Posterior vena cava (tissue), 2 donors: Measurements from ENCODE around the gene FAM240B. TPM values are rescaled to one million over a fixed set of nuclear protein-coding genes. Genes with fewer than 3 reads are reported as not detected.

ENCODE experiments used
- DNase-seq: peaks from one replicate; pipeline ENCODE4 v3.0.0-alpha.2; 2020; ENCODE audit warnings: low spot score
- intact Hi-C, 2 donors: fragments of 100-400 bp; cut with DNase I; formaldehyde crosslinking; loops; one replicate each; pipeline versions ENCODE4 v1.14.1 to v1.14.2; 2022 to 2023
- total RNA-seq, 2 donors: library from RNA; stranded (reverse); fragmentation: NEBNext Ultra II Directional; extraction: Animal tissue kit (Norgen Biotek cat#: 25700); gene quantifications; one replicate each; pipeline ENCODE4 v1.2.1, GENCODE V29; 2021
- donor health status: DM: yes; HTN: yes; CAD: no.
- donor health status: DM: yes; HTN: yes; CAD: no.

The FAM240B gene
- total RNA-seq, 2 donors from 2014 or later = not detected

GRCh38 chr9:38675831-38676230 is 44.1 kb downstream of the FAM240B start:
- no peak for DNase-seq
- intact Hi-C loops = no loop called here

GRCh38 chr9:38675211-38675610 is 44.7 kb downstream of the FAM240B start:
- intact Hi-C loops = no loop called here
- no peak for DNase-seq

GRCh38 chr9:38673399-38674193 is 46.3 kb downstream of the FAM240B start:
- intact Hi-C loops = no loop called here
- DNase-seq = no peak

DNA sequence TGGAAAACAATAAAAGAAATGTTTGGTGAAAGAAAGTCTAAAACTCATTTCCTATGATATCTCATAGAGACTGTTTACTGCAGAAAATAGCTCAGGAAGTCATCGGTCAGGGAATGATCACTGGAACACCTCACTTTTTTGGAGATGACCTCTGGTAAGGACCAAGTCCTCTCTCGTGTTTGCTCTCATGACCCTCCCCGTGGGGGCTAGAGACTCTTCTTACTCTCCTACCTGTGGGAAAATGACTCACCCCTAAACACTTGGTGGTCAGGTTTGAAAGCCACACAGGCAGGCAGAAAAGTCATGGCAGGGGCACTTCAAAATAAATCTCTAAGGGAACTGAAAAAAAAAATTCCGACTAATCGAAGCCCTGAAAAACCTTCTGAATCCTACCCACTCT is 48.2 kb downstream of the FAM240B start:
- intact Hi-C loops = no loop called here
- DNase-seq = no peak

- intact Hi-C loops = no loop called here
- no peak for DNase-seq
These were observed 48.6 kb downstream of the FAM240B start for GRCh38 chr9:38671372-38671731.

GRCh38 chr9:38670542-38671371 is 49.2 kb downstream of the FAM240B start:
- DNase-seq = no peak
- intact Hi-C loops = no loop called here

GRCh38 chr9:38668791-38669466 is 51.0 kb downstream of the FAM240B start:
- intact Hi-C loops = no loop called here
- no peak for DNase-seq

DNA sequence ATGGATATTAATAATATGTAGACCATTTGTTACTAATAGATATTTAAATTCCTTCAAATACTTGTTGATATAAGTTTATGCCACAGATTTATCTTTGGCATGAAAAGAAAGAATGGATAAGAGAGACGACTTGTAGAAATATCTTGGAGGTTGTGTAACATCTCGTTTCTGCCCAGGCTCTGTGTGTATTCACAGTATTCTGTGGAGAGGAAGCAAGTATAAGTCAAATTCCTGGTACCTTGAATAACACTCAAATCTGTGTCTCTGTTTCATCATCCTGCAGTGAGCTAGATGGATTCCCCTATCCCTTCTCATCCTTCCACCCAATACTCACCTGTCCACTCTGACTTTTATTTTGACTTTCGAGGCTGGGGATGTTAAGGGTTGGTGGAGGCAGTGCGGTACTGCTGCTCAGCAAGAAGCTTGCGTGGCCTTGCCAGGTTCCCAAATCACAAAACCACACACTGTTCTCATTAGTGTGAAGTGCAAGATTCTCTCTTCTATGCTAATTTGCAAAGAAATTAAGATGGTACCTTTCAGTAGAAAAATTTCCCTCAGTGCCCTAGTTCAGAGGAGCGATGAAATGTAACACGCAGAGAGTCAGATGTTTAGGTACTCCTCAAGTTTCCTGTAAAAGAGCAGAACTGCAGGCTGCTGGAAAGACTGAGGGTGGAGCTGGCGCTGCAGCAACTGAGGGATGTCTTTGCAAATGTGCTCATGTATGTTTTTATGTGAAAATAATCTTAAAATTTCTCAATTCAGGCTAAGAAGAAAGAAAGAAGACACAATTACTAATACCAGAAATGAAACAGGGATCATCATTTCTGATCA is 57.0 kb downstream of the FAM240B start:
- no peak for DNase-seq
- intact Hi-C loops = no loop called here

DNA sequence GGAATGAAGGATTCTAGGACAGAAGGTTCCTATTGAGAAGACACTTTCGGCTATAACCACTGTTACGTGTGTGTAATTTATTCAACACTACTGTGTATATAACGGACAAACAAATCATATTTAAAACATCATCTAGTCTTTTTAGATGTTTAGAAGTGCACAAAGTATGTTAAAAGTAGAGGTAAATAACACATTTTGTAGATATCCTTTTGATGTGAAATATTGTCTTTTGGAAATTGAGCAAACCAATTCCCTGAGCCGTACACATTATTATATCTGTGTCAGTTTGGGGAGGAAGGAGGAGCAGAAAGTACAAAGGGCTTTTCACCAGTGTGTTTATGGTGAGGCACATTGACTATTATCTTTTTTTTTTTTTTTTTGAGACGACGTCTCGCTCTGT is 60.4 kb downstream of the FAM240B start:
- intact Hi-C loops = no loop called here
- DNase-seq = no peak

- DNase-seq = no peak
- intact Hi-C loops = no loop called here
These were observed 63.0 kb downstream of the FAM240B start for GRCh38 chr9:38656896-38657295.

DNA sequence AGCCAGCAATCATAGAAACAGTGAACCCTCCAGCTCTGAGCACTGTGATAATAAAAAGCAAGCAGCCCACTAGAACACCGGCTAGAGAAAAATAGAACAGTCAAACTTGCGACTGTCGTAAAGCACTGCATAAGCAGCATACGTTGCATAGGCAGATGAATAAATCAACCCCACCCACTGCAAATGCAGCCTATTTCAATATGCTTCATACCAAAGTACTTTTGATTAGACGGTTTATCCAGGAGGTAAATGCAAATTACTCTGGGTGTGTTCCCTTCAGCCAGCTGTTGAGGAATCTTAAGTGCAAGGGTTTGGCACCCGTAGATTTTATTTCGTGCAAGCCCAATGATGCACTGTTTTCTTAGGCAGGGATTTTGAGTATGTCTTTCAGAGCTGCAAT is 67.4 kb downstream of the FAM240B start:
- intact Hi-C loops = no loop called here
- DNase-seq = no peak

GRCh38 chr9:38652044-38652443 is 67.9 kb downstream of the FAM240B start:
- intact Hi-C loops = no loop called here
- no peak for DNase-seq

DNA sequence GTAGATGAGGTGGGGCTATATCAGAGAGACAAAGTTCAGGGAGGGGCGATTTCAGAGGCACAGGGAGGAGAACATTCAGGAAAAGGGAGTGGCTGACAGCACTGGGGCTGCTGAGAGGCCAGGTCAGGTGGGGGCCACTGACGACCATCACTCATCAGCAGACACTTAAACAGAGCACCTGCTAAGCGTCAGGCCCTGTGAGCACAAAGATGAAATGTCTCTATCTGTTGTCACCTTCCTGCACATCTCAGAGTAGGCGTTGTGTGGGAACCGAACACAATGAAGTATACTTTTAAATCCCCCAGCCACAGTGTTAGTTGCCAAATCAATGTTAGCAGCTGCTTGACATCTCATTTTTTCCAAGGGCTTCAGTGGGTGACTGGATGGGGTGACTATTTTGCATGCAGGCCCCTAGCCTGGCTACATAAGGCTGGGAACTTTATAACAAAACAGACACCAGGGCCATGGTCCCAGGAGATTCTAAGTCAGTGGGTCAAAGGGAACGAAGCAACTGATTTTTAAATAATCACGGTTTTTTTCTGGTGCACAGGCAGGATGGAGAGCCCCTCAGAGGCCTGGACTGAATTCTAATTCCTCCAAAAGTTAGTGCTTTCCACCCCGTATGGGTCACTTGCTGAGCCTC is 68.4 kb downstream of the FAM240B start:
- DNase-seq = no peak
- intact Hi-C loops = no loop called here

DNA sequence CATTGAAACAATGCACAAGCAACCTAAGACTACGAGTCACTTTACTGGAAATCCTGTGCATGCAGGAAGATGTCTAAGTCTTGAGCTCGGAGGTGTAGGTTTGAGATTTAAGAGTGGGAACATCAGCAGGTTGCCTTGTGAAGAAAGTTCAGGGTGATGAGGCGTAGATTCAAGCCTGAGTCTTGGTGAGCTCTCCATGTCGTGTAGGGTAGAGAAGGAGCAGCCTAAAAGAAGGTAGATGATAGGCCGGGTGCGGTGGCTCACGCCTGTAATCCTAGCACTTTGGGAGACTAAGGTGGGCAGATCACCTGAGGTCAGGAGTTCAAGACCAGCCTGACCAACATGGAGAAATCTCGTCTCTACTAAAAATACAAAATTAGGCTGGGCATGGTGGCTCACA is 69.4 kb downstream of the FAM240B start:
- DNase-seq = no peak
- intact Hi-C loops = no loop called here

GRCh38 chr9:38649731-38650363 is 70.1 kb downstream of the FAM240B start:
- no peak for DNase-seq
- intact Hi-C loops = loop anchor here in 1 of 2 donors (10.0 kb wide), 1 partner anchor 55 kb away; no protein-coding TSS in a partner anchor

GRCh38 chr9:38644601-38645000 is 75.3 kb downstream of the FAM240B start:
- DNase-seq = no peak
- intact Hi-C loops = loop anchor here in 1 of 2 donors (10.0 kb wide), 1 partner anchor 60 kb away; no protein-coding TSS in a partner anchor
